HG02973 (cell line): ENCODE measurements around the gene GLYATL2.

Experiments used
- ATAC-seq: cut with Tn5 transposase; IDR thresholded peaks from one replicate; pipeline ENCODE4 v1.9.1; 2021; ENCODE audit warnings: moderate library complexity; ENCODE audit not compliant: unreplicated experiment

The GLYATL2 gene, protein sequence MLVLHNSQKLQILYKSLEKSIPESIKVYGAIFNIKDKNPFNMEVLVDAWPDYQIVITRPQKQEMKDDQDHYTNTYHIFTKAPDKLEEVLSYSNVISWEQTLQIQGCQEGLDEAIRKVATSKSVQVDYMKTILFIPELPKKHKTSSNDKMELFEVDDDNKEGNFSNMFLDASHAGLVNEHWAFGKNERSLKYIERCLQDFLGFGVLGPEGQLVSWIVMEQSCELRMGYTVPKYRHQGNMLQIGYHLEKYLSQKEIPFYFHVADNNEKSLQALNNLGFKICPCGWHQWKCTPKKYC

DNA sequence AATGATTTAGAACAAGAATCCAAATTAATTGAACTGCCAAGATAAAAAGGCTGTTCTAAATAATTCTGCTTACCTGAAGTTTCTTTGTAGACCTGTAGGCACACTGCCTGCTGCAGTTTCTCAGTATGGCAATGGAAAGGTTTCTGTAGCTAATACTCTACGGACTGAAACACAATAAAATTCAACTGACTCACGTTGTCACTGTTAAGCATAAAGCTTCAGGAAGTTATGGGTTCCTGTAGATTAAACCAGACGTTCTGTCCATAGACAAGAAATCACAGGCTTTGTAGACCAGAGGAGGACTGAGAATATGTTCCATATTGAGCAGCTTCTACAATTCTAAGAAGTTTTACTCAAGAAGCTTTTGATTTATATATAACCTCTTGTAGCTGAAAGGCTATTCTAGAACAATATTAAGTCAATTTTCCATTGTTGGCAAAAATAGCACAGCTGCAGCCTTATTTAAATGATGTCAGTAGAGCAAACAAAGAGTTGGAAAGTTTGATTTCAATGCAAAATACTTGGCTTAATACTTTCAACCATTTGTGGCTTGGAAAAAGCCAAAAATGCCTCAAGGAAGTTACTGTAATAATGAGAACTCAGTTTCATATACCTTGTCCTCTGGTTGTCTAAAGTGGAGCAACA lies at the start of gene GLYATL2:
Gene GLYATL2 (minus strand): TSS at position 344 of the 645 bp plus-strand sequence. CDS start 5,092 bp downstream, outside the sequence.
- ATAC-seq: no peak

DNA sequence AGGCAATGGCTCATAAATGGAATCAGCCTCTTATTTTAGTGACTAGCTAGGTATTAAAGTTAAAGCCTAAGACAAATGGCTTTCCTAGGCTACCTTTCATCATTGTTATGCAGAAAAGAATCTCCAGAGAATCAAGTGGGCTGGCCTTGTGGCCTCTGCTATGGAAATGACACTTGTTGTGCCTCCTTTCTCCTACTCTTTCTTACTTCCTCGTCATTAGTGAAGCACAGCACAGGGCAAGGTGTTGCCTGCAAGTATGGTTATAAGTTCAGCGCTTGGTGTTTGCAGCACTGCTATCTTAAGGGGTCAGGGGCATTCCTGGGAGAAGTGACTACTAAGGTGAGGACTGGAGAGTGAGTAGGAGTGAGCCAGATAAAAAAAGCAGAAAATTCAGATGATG lies 49.4 kb upstream of the GLYATL2 start:
- no peak for ATAC-seq

DNA sequence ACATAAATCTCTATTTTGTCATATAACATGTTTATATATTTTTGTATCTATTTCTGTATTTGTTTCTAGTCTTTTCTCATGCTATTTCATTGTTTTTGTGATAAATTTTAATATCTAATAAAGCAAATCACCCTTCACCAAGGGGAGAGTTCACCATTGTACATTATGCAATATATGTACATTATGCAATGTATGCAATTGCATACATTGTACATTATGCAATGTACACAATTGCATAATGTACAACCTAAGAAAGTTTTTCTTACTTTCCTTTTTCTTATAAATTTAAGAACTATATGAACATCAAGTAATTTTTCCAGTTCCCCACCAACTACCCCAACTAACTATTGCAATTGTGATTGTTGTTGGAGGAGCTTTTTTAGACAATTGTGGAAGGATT lies 44.1 kb upstream of the GLYATL2 start:
- ATAC-seq: no peak

DNA sequence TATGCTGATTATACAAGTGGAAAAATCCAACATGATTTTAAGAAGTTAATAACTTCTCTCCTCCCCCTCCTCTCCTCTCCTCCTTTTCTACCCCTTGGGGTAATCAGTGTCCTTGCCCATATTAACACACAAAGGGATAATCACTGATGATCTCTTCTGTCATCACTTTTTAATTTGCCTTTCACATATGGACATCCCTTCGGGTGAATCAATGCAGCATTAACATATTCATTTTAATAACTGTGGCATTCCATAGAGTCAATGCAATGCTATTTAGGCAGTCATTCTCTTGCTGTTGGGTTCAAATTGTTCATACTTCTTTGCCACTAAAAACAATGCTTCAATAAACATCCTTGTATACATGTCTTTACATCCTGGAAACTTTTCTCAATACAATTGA lies 42.9 kb upstream of the GLYATL2 start:
- no peak for ATAC-seq

DNA sequence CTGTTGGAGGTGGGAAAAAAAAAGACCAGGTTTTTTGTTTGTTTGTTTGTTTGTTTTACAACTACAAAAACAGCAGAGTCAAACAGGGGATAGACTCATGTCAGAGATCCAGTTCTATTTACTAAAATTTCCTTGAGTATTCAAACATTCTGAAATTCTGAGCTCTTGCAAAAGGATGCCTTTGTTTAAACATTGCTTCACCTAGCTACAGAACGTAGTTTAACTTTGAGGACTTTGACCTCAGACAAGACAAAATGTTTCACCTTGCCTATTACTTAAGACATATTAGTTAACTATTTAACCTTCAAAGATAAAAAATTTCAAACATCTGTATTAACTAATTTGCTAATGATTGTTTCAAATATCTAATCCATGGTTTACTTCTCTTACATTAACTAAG lies 36.1 kb upstream of the GLYATL2 start:
- no peak for ATAC-seq

DNA sequence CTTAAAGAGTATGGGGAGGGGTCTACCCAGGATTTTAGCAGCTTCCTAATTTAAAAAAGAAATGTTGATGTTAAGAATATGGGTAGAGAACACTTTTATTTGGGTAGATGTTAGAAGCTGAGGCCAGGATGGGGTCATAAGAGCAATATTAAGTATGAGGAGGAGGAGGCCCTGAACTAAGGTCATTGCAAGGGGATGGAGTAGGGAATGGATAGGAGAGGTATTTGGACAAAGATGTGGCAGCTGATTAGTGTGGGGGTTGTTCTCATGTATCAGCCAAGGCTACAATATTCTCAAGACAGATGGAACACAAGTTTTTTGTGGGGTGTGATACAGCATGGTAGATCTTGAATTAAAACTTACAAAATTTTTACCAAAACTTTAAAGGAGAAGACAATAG lies 35.7 kb upstream of the GLYATL2 start:
- no peak for ATAC-seq

DNA sequence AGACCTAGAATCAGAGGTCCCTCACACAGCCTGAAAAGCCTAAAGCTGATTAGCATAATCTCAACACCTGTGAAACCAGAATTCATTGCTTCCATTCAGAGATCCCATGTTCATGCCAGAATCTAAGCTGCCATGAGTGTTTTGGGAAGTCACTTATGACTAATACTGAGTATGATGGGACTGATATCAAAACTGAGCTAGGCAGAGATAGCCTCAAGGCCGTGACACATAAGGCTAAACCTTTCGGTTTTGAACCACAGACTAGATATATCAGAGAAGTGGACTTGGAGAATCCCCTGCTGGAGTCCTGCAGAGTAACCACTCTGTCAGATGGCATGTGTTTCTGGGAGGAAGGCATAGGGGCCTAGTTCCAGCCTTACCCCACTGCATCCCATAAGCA lies 23.1 kb upstream of the GLYATL2 start:
- no peak for ATAC-seq

DNA sequence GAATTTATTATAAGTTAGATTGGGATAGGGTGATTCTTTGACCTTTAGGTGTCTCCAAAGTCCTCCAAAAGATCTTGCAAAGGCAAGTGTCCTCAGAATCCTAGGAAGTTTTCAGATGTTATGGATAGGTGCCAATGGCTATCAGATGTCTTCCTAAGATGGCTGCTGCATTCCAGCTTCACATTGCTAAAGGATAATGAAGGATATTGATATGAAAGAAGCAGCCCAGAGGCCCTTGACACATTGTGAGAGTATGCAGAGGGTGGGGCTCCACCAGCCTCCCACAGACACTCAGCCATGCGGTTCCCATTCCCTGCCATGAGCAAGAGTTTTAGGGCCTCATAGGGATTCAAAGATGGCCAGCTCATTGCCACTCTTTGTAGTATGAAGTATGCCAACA lies 22.3 kb upstream of the GLYATL2 start:
- no peak for ATAC-seq

DNA sequence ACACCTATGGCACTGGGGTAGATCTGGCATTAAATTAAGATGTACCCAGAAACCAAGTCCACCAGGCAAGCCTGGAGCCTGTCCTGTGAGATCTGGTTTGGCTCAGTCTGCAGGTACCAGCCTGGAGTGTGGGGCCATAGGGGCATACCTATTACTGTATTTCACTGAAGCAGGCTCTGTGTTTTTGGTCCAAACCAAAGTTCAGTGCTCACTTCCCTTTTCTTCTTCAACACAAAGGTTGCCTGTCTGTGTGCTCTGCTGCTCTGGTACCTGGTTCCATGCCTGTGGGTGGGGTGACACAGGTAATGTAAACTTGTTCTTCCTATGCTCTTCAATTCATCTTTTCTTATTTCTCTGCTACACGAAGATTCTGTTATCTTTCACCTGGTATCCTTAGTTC lies 19.8 kb upstream of the GLYATL2 start:
- ATAC-seq: no peak

DNA sequence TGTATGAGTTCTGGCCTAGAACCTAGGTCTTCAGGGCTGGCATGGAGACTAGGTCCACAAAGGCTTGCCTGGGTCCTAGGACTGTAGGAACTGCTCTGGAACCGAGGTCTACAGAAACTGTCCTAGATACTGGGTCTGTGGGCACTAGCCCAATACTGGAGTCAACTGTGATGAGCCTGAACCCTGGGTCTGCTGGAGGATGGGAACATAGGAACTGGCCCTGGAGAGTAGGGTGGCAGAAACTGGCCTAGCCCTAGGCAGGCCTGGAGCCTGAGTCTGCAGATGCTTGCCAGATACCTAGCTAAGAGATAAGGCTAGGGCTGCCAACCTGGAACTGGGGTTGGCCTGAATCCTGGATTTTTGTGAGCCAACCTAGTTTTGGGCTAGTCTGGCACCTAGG lies 19.2 kb upstream of the GLYATL2 start:
- ATAC-seq: no peak

DNA sequence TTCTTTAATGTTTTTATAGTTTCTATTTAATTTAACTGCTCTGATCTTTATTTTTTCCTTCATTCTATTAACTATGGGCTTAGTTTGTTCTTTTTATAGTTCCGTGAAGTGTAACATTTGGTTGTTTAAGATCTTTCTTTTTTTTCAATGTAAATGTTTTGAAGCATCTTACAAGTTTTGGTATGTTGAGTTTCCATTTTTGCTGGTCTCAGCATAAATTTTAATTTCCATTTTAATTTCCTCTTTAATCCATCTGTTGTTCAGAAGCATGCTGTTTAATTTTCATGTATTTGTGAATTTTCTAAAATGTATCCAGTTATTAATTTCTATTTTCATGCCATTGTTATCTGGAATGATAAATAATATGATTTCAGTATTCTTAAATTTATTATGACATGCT lies 17.0 kb upstream of the GLYATL2 start:
- no peak for ATAC-seq

DNA sequence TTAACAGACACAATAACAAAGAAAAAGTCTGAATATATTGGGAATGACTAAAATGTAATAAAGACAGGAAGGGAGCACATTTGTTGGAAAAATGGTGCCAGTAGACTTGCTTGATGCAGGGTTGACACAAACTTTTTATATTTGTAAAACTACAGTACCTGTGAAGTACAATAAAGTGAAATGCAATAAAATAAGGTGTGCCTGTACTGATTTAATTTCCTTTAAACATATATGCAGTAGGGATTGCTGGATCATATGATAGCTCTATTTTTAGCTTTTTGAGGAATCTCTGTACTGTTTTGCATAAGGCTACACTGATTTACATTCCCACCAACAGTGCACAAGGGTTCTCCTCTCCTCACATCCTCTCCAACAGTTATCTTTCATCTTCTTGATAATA lies 12.3 kb upstream of the GLYATL2 start:
- no peak for ATAC-seq

DNA sequence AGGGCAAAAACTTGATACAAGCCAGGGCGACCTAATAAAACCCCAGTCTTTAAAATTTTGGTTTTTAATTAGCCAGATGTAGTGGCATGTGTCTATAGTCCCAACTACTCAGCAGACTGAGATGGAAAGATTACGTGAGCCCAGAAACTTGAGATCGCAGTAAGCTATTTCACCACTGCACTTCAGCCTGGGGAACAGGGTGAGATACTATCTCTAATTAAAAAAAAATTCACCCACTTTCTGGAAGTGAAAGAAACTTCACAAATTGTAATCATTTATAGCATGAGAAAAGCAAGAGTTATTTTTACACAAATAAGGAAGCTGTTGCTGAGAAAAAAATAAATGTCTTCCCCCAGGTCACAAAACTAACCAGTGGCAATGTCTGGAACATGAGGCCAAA lies 882 bp upstream of the GLYATL2 start:
- no peak for ATAC-seq

DNA sequence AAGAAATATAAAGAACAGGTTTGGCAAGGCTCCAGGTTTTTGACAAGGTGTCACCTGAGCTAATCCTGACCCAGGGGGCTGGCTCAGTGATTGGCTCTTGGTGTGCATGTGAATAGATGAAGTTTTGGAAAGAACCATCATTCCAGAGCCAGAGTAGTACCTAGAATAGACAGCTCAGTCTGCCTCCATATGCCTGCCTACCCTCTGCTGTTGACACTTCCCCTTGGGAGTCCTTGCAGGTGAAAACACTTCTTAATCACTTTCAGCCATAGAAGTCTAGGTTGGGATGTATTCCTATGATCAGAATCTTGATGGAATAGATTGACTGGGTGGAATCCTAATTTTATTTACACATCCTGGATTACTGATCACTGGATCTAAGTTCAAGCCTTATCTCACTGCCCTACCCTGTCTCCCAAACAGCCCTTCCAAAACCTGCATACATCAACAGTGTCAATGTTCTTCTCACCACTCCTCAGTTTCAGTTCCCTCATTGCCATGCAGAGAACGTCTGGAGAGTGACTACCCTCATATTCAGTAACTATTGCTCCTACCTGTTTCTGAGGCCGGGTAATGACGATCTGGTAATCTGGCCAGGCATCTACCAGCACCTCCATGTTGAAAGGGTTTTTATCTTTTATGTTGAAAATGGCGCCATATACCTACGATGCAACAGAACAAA lies 6.7 kb downstream of the GLYATL2 start:
- no peak for ATAC-seq

DNA sequence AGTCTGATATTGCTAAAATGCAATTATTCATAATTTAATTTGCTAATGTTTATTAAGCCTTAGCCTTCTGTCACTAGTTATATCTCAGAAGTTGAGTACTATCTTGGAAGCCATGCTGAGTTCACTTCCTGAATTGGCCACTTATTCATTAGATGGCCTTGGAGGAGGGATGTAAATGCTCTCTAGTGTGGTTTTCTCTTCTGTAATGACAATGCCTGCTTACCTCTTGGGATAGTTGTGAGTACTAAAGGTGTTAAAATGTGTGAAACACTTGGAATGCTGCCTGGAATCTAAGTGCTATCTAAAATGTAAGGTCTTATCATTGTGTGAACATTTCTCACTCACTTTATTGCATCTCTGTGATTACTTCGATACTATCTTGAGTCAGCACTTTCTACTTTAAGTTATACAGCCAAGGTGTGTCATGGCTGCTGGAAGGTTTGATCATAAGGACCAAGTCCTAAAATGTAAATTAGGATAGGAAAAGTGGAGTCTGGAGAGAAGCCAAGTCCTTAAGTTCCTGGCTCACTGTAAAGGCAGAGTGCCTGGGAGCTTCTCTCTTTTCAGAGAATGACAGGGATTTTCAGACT lies 12.4 kb downstream of the GLYATL2 start:
- ATAC-seq: no peak

DNA sequence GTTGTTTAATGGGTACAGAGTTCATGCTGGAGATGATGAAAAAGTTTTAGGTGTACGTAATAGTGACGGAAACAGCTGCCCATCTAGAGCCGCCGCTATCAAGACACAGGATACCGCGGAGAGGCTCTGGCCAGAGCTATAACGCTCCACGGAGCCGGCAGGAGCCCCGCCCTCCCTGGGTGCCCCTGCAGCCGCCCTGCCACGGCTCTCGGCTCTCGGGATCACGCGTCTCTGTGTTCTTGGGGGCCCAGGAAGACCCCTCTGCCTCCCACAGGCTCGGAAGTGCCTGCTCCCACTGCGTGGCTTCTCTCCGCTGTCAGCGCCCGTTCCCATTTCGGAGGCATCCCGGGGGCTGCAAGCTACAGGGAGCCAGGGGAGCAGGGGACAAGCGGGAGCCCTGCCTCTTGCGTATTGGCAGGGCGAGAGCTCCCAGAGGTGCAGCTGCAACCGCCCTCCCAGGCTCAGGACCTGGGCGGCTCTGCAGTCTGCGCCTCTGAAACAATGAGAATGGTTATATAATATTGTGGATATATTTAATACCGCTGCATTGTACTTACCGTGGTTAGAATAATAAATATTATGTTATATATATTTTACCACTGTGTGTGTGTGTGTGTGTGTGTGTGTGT lies 13.7 kb downstream of the GLYATL2 start:
- no peak for ATAC-seq

DNA sequence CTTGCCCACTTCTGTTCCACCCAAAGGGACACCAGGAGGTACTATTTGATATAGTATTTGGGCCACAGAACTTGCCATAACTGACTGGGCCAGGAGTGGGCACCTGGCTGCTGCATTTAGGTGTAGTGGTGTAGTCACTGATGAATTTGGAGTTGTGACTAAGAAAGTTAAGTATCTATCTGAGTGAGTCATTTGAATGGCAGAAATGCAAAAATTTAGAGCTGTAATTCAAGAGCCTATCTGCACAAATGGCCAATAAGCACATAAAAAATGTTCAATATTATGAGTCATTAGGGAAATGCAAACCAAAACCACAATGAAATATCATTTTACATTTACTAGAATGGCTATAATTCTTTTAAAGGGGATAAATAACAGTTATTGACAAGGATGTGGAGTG lies 14.7 kb downstream of the GLYATL2 start:
- ATAC-seq: no peak

DNA sequence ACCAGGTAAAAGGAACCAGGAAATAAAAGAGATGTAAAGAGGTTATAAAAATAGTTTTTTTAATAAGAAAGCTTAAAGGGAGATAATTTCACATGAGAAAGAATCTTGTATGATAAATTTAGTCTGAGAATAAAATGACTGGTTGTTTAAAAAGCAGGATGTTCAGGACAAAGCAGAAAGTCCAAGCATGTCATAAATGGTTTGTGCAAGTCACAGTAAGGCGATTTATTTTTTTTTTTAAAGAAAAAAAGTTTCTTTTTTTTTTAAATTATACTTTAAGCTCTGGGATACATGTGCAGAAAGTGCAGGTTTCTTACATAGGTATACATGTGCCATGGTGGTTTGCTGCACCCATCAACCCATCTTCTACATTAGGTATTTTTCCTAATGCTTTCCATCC lies 30.8 kb downstream of the GLYATL2 start:
- ATAC-seq: no peak

DNA sequence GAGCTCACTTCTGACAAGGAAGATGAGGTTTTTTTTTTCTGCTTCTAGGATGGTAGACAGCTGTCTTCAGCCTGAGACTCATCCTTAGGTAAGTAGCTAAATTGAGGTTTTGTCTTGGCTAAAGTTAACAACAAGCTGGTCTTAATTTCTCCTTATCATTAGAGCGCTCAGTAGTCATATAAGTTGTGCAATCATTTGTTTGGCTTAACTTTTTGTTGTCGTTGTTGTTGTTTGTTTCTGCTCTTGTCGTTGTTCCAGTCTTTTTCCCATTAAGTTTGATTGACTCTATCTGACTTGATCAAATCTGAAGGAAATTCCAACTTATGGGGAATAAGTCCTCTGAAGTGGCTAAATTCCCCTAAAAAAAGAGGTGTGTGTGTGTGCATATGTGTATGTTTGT lies 33.0 kb downstream of the GLYATL2 start:
- ATAC-seq: no peak

DNA sequence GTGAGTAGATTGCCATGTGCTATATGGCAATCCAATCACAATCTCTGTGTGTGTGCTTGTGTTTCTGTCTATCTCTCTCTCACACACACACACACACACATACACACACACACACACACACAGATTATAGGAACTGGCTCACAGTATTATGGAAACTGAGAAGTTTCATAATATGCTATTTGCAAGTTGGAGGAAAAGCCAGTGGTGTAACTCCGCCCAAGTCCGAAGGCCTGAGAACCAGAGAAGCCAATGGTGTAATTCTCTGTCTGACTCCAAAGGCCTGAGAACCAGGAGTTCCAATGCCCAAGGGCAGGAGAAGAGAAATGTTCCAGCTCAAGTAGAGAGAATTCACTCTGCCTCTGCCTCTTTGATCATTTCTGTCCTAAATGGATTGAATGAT lies 37.2 kb downstream of the GLYATL2 start:
- ATAC-seq: no peak

DNA sequence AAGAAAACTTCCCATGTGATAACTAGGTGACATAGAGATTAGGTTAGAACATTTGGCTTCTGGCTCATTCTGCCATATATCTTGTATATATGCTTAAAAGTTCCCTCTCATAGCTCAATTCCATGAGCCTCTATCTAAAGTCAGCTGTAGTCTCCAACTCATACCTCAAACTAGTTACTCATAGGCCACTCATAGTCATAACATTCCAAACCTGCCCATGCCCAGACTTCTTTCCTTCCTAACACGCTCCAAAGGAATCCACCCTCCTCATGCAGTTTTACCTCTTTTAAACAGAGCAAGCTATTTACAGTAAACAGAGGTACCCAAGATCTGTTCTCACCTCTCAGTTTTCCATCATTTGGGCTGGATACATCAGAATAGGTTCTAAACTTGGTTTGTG lies 39.4 kb downstream of the GLYATL2 start:
- ATAC-seq: no peak
